Measurements from ENCODE around the gene SS18.
"Not testable (repeated sequence)": the region's sequence is repeated elsewhere in the genome, so short reads cannot be mapped to it uniquely, and the experiment has no call there.

Gene SS18

GRCh38 chr18:26090130-26091046, at the start of gene SS18:
Gene SS18, minus strand, starts transcription at chr18:26090613. Its CDS starts 44 bp downstream, at chr18:26090569.
- TF ChIP-seq, protein P1, sequence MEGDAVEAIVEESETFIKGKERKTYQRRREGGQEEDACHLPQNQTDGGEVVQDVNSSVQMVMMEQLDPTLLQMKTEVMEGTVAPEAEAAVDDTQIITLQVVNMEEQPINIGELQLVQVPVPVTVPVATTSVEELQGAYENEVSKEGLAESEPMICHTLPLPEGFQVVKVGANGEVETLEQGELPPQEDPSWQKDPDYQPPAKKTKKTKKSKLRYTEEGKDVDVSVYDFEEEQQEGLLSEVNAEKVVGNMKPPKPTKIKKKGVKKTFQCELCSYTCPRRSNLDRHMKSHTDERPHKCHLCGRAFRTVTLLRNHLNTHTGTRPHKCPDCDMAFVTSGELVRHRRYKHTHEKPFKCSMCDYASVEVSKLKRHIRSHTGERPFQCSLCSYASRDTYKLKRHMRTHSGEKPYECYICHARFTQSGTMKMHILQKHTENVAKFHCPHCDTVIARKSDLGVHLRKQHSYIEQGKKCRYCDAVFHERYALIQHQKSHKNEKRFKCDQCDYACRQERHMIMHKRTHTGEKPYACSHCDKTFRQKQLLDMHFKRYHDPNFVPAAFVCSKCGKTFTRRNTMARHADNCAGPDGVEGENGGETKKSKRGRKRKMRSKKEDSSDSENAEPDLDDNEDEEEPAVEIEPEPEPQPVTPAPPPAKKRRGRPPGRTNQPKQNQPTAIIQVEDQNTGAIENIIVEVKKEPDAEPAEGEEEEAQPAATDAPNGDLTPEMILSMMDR (IDR thresholded peaks at IDR 0.05; ENCODE audit: low read depth, low read length, missing control alignments) = no peak
- in situ Hi-C loops (cut with HindIII; ENCODE audit: low sequenced_read_pairs) = no loop called here
- DNase-seq (ENCODE audit: low read depth) = peak; percentile 85
- H3K4me3 ChIP-seq (ENCODE audit: low read depth, low read length) = peak within 1 kb of the TSS; percentile 87

- no peak for DNase-seq (ENCODE audit: low read depth)
- in situ Hi-C loops (cut with HindIII; ENCODE audit: low sequenced_read_pairs) = no loop called here
- TF ChIP-seq, protein P1 (IDR thresholded peaks at IDR 0.05; ENCODE audit: low read depth, low read length, missing control alignments) = no peak
- no peak overlapping the region for H3K4me3 ChIP-seq (ENCODE audit: low read depth, low read length)
Measured at GRCh38 chr18:26135548-26135947, 45.1 kb upstream of the SS18 start.

- H3K4me3 ChIP-seq (ENCODE audit: low read depth, low read length) = no peak overlapping the region
- in situ Hi-C loops (cut with HindIII; ENCODE audit: low sequenced_read_pairs) = no loop called here
- DNase-seq (ENCODE audit: low read depth) = no peak
- TF ChIP-seq, protein P1 (IDR thresholded peaks at IDR 0.05; ENCODE audit: low read depth, low read length, missing control alignments) = no peak
Measured at GRCh38 chr18:26134107-26134506, 43.7 kb upstream of the SS18 start.

DNA sequence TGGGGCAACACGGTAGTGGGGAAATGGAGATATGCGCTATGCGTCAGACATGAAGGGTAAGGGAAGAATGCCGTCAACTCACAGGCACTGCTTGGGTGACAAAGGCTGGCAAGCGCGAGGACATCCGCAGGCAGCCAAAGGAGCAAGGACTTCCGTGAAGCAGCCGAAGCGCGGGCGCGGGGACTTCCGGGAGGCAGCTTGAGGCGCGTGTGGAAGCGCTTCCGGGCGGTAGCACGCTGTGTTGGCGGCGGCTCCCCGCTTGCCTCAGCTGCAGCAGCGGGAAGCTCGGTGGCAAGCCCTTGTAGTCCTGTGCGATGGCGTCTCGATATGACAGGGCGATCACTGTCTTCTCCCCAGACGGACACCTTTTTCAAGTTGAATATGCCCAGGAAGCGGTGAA, 43.2 kb upstream of the SS18 start, which contains the start of gene PSMA8:
TSS of gene PSMA8 (plus strand) at position 218 of the 400 bp plus-strand sequence. CDS start at position 315, 97 bp downstream.
- no peak within 1 kb of the TSS for H3K4me3 ChIP-seq (ENCODE audit: low read depth, low read length)
- TF ChIP-seq, protein P1 (IDR thresholded peaks at IDR 0.05; ENCODE audit: low read depth, low read length, missing control alignments) = no peak
- DNase-seq (ENCODE audit: low read depth) = no peak
- in situ Hi-C loops (cut with HindIII; ENCODE audit: low sequenced_read_pairs) = no loop called here

GRCh38 chr18:26128192-26128591, 37.8 kb upstream of the SS18 start:
- in situ Hi-C loops (cut with HindIII; ENCODE audit: low sequenced_read_pairs); H3K4me3 ChIP-seq (ENCODE audit: low read depth, low read length); DNase-seq (ENCODE audit: low read depth): not testable (repeated sequence)

DNA sequence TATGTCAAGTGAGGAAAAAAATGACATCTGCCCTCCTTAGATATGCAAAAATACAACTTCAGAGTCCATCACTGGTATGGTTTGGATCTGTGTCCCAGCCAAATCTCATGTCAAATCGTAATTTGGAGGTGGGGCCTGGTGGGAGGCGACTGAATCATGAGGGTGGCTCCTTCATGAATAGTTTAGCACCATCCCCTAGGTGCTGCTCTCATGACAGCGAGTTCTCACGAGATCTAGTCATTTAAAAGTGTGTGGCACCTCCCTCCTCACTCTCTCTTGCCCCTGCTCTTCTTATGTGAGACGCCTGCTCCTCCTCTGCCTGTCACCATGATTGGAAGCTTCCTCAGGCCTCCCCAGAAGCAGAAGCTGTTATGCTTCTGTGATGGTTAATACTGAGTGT, 37.4 kb upstream of the SS18 start:
- no peak overlapping the region for H3K4me3 ChIP-seq (ENCODE audit: low read depth, low read length)
- in situ Hi-C loops (cut with HindIII; ENCODE audit: low sequenced_read_pairs) = no loop called here
- DNase-seq (ENCODE audit: low read depth) = no peak
- TF ChIP-seq, protein P1 (IDR thresholded peaks at IDR 0.05; ENCODE audit: low read depth, low read length, missing control alignments) = no peak

DNA sequence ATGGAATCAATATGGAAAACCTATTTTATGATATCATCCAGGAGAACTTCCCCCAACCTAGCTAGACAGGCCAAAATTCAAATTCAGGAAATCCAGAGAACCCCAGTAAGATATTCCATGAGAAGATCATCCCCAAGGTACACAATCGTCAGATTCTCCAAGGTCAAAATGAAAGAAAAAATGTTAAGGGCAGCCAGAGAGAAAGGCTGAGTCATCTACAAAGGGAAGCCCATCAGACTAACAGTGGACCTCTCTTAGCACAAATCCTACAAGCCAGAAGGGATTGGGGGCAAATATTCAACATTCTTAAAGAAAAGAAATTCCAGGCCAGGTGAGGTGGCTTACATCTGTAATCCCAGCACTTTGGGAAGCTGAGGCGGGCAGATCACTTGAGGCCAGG, 31.6 kb upstream of the SS18 start:
- DNase-seq (ENCODE audit: low read depth); H3K4me3 ChIP-seq (ENCODE audit: low read depth, low read length); in situ Hi-C loops (cut with HindIII; ENCODE audit: low sequenced_read_pairs): not testable (repeated sequence)

Data from astrocyte of the cerebellum (primary cell).